Measurements from ENCODE around the gene PUS7L. TPM values are rescaled to one million over a fixed set of nuclear protein-coding genes. Genes with fewer than 3 reads are reported as not detected.
"Not testable (repeated sequence)": the region's sequence is repeated elsewhere in the genome, so short reads cannot be mapped to it uniquely, and the experiment has no call there.

Gene PUS7L
- total RNA-seq, 2 donors from 2014 or later: 18.1 to 21.8 TPM

GRCh38 chr12:43764528-43764927 is 5.9 kb upstream of the PUS7L start:
- ATAC-seq (replicated peaks in 1 of 2): no peak
- H3K36me3 Mint-ChIP-seq (ENCODE audit: insufficient read depth in 2 of 2): peaks cover 7 to 9% of the 10 kb centered on the region in 2 donors
- no peak overlapping the region for H3K4me3 Mint-ChIP-seq
- DNase-seq: no peak
- no peaks in the 10 kb centered on the region for H3K27me3 Mint-ChIP-seq (ENCODE audit: low read depth)
- peaks cover 36% of the 10 kb centered on the region for H3K4me1 Mint-ChIP-seq (ENCODE audit: low read depth)
- H3K27ac Mint-ChIP-seq: no peak overlapping the region
- H3K9me3 Mint-ChIP-seq: no peaks in the 10 kb centered on the region

- Mint-ChIP-seq H3K9me3 (no peaks in the 10 kb centered on the region), H3K4me3 (peak overlapping the region in 1 of 2 donors; percentile 2), H3K36me3 (ENCODE audit: insufficient read depth in 2 of 2) (peaks cover 11 to 12% of the 10 kb centered on the region in 2 donors), H3K27me3 (ENCODE audit: low read depth) (no peaks in the 10 kb centered on the region), H3K27ac (peak overlapping the region; percentile 17), H3K4me1 (ENCODE audit: low read depth) (peaks cover 36% of the 10 kb centered on the region)
- no peak for ATAC-seq (replicated peaks in 1 of 2)
- no peak for DNase-seq
Measured at GRCh38 chr12:43763769-43764168, 5.2 kb upstream of the PUS7L start.

- Mint-ChIP-seq H3K4me3 (peak overlapping the region in 1 of 2 donors; percentile 82), H3K4me1 (ENCODE audit: low read depth) (peaks cover 42% of the 10 kb centered on the region), H3K27me3 (ENCODE audit: low read depth) (no peaks in the 10 kb centered on the region), H3K36me3 (ENCODE audit: insufficient read depth in 2 of 2) (peaks cover 11 to 12% of the 10 kb centered on the region in 2 donors), H3K9me3 (no peaks in the 10 kb centered on the region), H3K27ac (peak overlapping the region; percentile 87)
- ATAC-seq (replicated peaks in 1 of 2): no peak
- DNase-seq: no peak
Measured at GRCh38 chr12:43762596-43762995, 4.0 kb upstream of the PUS7L start.

GRCh38 chr12:43761500-43761899 is 2.9 kb upstream of the PUS7L start:
- peaks cover 11 to 14% of the 10 kb centered on the region in 2 donors for H3K36me3 Mint-ChIP-seq (ENCODE audit: insufficient read depth in 2 of 2)
- peaks cover 53% of the 10 kb centered on the region for H3K4me1 Mint-ChIP-seq (ENCODE audit: low read depth)
- H3K9me3 Mint-ChIP-seq: no peaks in the 10 kb centered on the region
- DNase-seq: no peak
- ATAC-seq (replicated peaks in 1 of 2): no peak
- peak overlapping the region; percentile 60 to 82 for H3K4me3 Mint-ChIP-seq
- H3K27me3 Mint-ChIP-seq (ENCODE audit: low read depth): no peaks in the 10 kb centered on the region
- H3K27ac Mint-ChIP-seq: peak overlapping the region; percentile 87

- peak overlapping the region; percentile 92 to 98 for H3K4me3 Mint-ChIP-seq
- no peak for ATAC-seq (replicated peaks in 1 of 2)
Measured at GRCh38 chr12:43760396-43760795, 1.8 kb upstream of the PUS7L start.

GRCh38 chr12:43758247-43758727 is 303 bp downstream of the PUS7L start:
- peak overlapping the region; percentile 92 to 98 for H3K4me3 Mint-ChIP-seq
- peaks cover 18 to 20% of the 10 kb centered on the region in 2 donors for H3K36me3 Mint-ChIP-seq (ENCODE audit: insufficient read depth in 2 of 2)
- no peaks in the 10 kb centered on the region for H3K27me3 Mint-ChIP-seq (ENCODE audit: low read depth)
- H3K27ac Mint-ChIP-seq: peak overlapping the region; percentile 64
- ATAC-seq (replicated peaks in 1 of 2) (peak; percentile 23), DNase-seq (no peak)
- no peaks in the 10 kb centered on the region for H3K9me3 Mint-ChIP-seq
- H3K4me1 Mint-ChIP-seq (ENCODE audit: low read depth): peaks cover 74% of the 10 kb centered on the region

More at GRCh38 chr12:43760396-43760795, 1.8 kb upstream of the PUS7L start:
- Mint-ChIP-seq H3K27me3 (ENCODE audit: low read depth) (no peaks in the 10 kb centered on the region), H3K36me3 (ENCODE audit: insufficient read depth in 2 of 2) (peaks cover 12 to 17% of the 10 kb centered on the region in 2 donors), H3K27ac (peak overlapping the region; percentile 95), H3K4me1 (ENCODE audit: low read depth) (peaks cover 60% of the 10 kb centered on the region), H3K9me3 (no peaks in the 10 kb centered on the region)
- no peak for DNase-seq

- Mint-ChIP-seq H3K27ac (no peak overlapping the region), H3K36me3 (ENCODE audit: insufficient read depth in 2 of 2) (peaks cover 17 to 26% of the 10 kb centered on the region in 2 donors), H3K4me3 (peak overlapping the region in 1 of 2 donors; percentile 6), H3K27me3 (ENCODE audit: low read depth) (no peaks in the 10 kb centered on the region), H3K4me1 (ENCODE audit: low read depth) (peaks cover 50% of the 10 kb centered on the region), H3K9me3 (peaks cover 1 to 3% of the 10 kb centered on the region in 2 donors)
- DNase-seq (no peak), ATAC-seq (replicated peaks in 1 of 2) (no peak)
Measured at GRCh38 chr12:43754015-43754414, 4.6 kb downstream of the PUS7L start.

- peaks cover 32% of the 10 kb centered on the region for H3K4me1 Mint-ChIP-seq (ENCODE audit: low read depth)
- not testable (repeated sequence) for ATAC-seq (replicated peaks in 1 of 2); H3K27ac Mint-ChIP-seq; H3K27me3 Mint-ChIP-seq (ENCODE audit: low read depth); DNase-seq; H3K9me3 Mint-ChIP-seq; H3K4me3 Mint-ChIP-seq
- H3K36me3 Mint-ChIP-seq (ENCODE audit: insufficient read depth in 2 of 2): peaks cover 15 to 29% of the 10 kb centered on the region in 2 donors
Measured at GRCh38 chr12:43751360-43751759, 7.2 kb downstream of the PUS7L start.

- no peak for ATAC-seq (replicated peaks in 1 of 2)
- DNase-seq: no peak
- no peaks in the 10 kb centered on the region for H3K27me3 Mint-ChIP-seq (ENCODE audit: low read depth)
- peaks cover 1 to 3% of the 10 kb centered on the region in 2 donors for H3K9me3 Mint-ChIP-seq
- H3K36me3 Mint-ChIP-seq (ENCODE audit: insufficient read depth in 2 of 2): peaks cover 14 to 30% of the 10 kb centered on the region in 2 donors
- peaks cover 26% of the 10 kb centered on the region for H3K4me1 Mint-ChIP-seq (ENCODE audit: low read depth)
- H3K4me3 Mint-ChIP-seq: no peak overlapping the region
- no peak overlapping the region for H3K27ac Mint-ChIP-seq
Measured at GRCh38 chr12:43750814-43751213, 7.8 kb downstream of the PUS7L start.

GRCh38 chr12:43749016-43749415 is 9.6 kb downstream of the PUS7L start:
- DNase-seq (no peak), ATAC-seq (replicated peaks in 1 of 2) (no peak)
- Mint-ChIP-seq H3K4me1 (ENCODE audit: low read depth) (peaks cover 14% of the 10 kb centered on the region), H3K27ac (no peak overlapping the region), H3K27me3 (ENCODE audit: low read depth) (no peaks in the 10 kb centered on the region), H3K4me3 (no peak overlapping the region), H3K36me3 (ENCODE audit: insufficient read depth in 2 of 2) (peaks cover 14 to 25% of the 10 kb centered on the region in 2 donors), H3K9me3 (peaks cover 1 to 3% of the 10 kb centered on the region in 2 donors)

GRCh38 chr12:43744826-43745225 is 13.8 kb downstream of the PUS7L start:
- peaks cover 6 to 21% of the 10 kb centered on the region in 2 donors for H3K36me3 Mint-ChIP-seq (ENCODE audit: insufficient read depth in 2 of 2)
- H3K27me3 Mint-ChIP-seq (ENCODE audit: low read depth): no peaks in the 10 kb centered on the region
- no peaks in the 10 kb centered on the region for H3K4me1 Mint-ChIP-seq (ENCODE audit: low read depth)
- DNase-seq (no peak), ATAC-seq (replicated peaks in 1 of 2) (no peak)
- no peak overlapping the region for H3K4me3 Mint-ChIP-seq
- H3K9me3 Mint-ChIP-seq: no peaks in the 10 kb centered on the region
- no peak overlapping the region for H3K27ac Mint-ChIP-seq

- Mint-ChIP-seq H3K36me3 (ENCODE audit: insufficient read depth in 2 of 2) (peaks cover 6 to 19% of the 10 kb centered on the region in 2 donors), H3K27me3 (ENCODE audit: low read depth) (no peaks in the 10 kb centered on the region), H3K9me3 (no peaks in the 10 kb centered on the region), H3K4me1 (ENCODE audit: low read depth) (no peaks in the 10 kb centered on the region), H3K4me3 (no peak overlapping the region), H3K27ac (peak overlapping the region; percentile 72)
- no peak for DNase-seq
- no peak for ATAC-seq (replicated peaks in 1 of 2)
Measured at GRCh38 chr12:43742106-43742505, 16.5 kb downstream of the PUS7L start.

GRCh38 chr12:43740511-43741100 is 18.0 kb downstream of the PUS7L start:
- Mint-ChIP-seq H3K9me3 (no peaks in the 10 kb centered on the region), H3K4me1 (ENCODE audit: low read depth) (no peaks in the 10 kb centered on the region), H3K27ac (no peak overlapping the region), H3K36me3 (ENCODE audit: insufficient read depth in 2 of 2) (peaks cover 6 to 17% of the 10 kb centered on the region in 2 donors), H3K27me3 (ENCODE audit: low read depth) (no peaks in the 10 kb centered on the region), H3K4me3 (no peak overlapping the region)
- ATAC-seq (replicated peaks in 1 of 2): no peak
- DNase-seq: no peak

- no peak for DNase-seq
- no peak for ATAC-seq (replicated peaks in 1 of 2)
- no peak overlapping the region for H3K4me3 Mint-ChIP-seq
- no peaks in the 10 kb centered on the region for H3K4me1 Mint-ChIP-seq (ENCODE audit: low read depth)
- peaks cover 2 to 5% of the 10 kb centered on the region in 2 donors for H3K36me3 Mint-ChIP-seq (ENCODE audit: insufficient read depth in 2 of 2)
- H3K27me3 Mint-ChIP-seq (ENCODE audit: low read depth): no peaks in the 10 kb centered on the region
- H3K9me3 Mint-ChIP-seq: no peaks in the 10 kb centered on the region
- no peak overlapping the region for H3K27ac Mint-ChIP-seq
Measured at GRCh38 chr12:43737646-43738045, 20.9 kb downstream of the PUS7L start.

Measured in activated T-cell treated with anti-CD3 and anti-CD28 coated beads, Interleukin-2, amount 50 U/mL, for 72 hours (primary cell).